NCI-H2029 treated with DMSO at 0.1 percent for 48 hours (cell line): ENCODE results near the gene LAMC3.

Experiments
- DNase-seq: peaks from one replicate; lab custom pipeline; 2025; lab: John Stamatoyannopoulos, UW

The LAMC3 gene

GRCh38 chr9:131012396-131012917 is 3.5 kb downstream of the LAMC3 start:
- DNase-seq: no peak

GRCh38 chr9:131013015-131013755 is 4.2 kb downstream of the LAMC3 start:
- no peak for DNase-seq

- no peak for DNase-seq
Measured at GRCh38 chr9:131013771-131014676, 5.0 kb downstream of the LAMC3 start.

GRCh38 chr9:131015112-131015511 is 6.1 kb downstream of the LAMC3 start:
- DNase-seq: no peak

GRCh38 chr9:131015876-131016397 is 7.0 kb downstream of the LAMC3 start:
- no peak for DNase-seq

- DNase-seq: no peak
Measured at GRCh38 chr9:131017067-131017466, 8.1 kb downstream of the LAMC3 start.

- no peak for DNase-seq
Measured at GRCh38 chr9:131018621-131019020, 9.6 kb downstream of the LAMC3 start.

GRCh38 chr9:131019388-131020239 is 10.6 kb downstream of the LAMC3 start:
- no peak for DNase-seq

- DNase-seq: no peak
Measured at GRCh38 chr9:131020388-131020787, 11.4 kb downstream of the LAMC3 start.

GRCh38 chr9:131020862-131021261 is 11.9 kb downstream of the LAMC3 start:
- DNase-seq: no peak

- DNase-seq: no peak
Measured at GRCh38 chr9:131021785-131022184, 12.8 kb downstream of the LAMC3 start.

- no peak for DNase-seq
Measured at GRCh38 chr9:131024978-131025868, 16.2 kb downstream of the LAMC3 start.

GRCh38 chr9:131025953-131026858 is 17.2 kb downstream of the LAMC3 start:
- DNase-seq: no peak

GRCh38 chr9:131027048-131027871 is 18.3 kb downstream of the LAMC3 start:
- DNase-seq: no peak

- no peak for DNase-seq
Measured at GRCh38 chr9:131027872-131028179, 18.9 kb downstream of the LAMC3 start.

- no peak for DNase-seq
Measured at GRCh38 chr9:131028221-131028884, 19.4 kb downstream of the LAMC3 start.

GRCh38 chr9:131028931-131029573 is 20.1 kb downstream of the LAMC3 start:
- no peak for DNase-seq

- DNase-seq: no peak
Measured at GRCh38 chr9:131029574-131029952, 20.6 kb downstream of the LAMC3 start.
